ENCODE measurements around the gene BANF2. TPM values are rescaled to one million over a fixed set of nuclear protein-coding genes. Genes with fewer than 3 reads are reported as not detected.
"Not testable (repeated sequence)": the region's sequence is repeated elsewhere in the genome, so short reads cannot be mapped to it uniquely, and the experiment has no call there.

The BANF2 gene
- total RNA-seq, 1 donor from 2014 or later: not detected

DNA sequence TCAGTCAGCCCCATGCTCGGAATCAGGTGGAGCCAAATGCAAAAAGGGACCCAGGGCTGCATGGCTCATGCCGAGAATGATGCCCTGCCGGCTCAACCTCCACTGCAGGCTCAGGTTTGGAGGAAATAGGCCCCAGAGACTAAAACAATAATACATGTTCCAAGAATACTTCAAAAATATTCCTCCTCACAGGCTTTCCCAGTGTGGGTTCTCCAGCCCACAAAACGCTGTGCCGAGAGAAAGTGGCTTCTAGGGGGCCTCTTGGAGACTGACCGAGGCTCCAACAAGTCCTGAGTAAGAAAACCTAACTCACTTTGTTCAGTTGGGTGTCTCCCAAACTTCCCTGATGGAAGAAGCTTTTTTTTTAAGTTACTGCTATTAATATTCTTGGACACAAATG lies 73.9 kb downstream of the BANF2 start:
- DNase-seq (ENCODE audit: low spot score): no peak
- no peaks in the 10 kb centered on the region for H3K27me3 Mint-ChIP-seq (ENCODE audit: low read depth)
- H3K9me3 Mint-ChIP-seq (ENCODE audit: low read depth): no peaks in the 10 kb centered on the region
- no peaks in the 10 kb centered on the region for H3K36me3 Mint-ChIP-seq (ENCODE audit: low read depth)
- no peak overlapping the region for H3K4me3 Mint-ChIP-seq (ENCODE audit: unreplicated experiment)
- H3K27ac Mint-ChIP-seq (ENCODE audit: unreplicated experiment): peak overlapping the region; percentile 55
- H3K4me1 Mint-ChIP-seq (ENCODE audit: low read depth): peaks cover 35% of the 10 kb centered on the region
- TF ChIP-seq, protein P1, sequence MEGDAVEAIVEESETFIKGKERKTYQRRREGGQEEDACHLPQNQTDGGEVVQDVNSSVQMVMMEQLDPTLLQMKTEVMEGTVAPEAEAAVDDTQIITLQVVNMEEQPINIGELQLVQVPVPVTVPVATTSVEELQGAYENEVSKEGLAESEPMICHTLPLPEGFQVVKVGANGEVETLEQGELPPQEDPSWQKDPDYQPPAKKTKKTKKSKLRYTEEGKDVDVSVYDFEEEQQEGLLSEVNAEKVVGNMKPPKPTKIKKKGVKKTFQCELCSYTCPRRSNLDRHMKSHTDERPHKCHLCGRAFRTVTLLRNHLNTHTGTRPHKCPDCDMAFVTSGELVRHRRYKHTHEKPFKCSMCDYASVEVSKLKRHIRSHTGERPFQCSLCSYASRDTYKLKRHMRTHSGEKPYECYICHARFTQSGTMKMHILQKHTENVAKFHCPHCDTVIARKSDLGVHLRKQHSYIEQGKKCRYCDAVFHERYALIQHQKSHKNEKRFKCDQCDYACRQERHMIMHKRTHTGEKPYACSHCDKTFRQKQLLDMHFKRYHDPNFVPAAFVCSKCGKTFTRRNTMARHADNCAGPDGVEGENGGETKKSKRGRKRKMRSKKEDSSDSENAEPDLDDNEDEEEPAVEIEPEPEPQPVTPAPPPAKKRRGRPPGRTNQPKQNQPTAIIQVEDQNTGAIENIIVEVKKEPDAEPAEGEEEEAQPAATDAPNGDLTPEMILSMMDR (IDR thresholded peaks at IDR 0.05): no peak

DNA sequence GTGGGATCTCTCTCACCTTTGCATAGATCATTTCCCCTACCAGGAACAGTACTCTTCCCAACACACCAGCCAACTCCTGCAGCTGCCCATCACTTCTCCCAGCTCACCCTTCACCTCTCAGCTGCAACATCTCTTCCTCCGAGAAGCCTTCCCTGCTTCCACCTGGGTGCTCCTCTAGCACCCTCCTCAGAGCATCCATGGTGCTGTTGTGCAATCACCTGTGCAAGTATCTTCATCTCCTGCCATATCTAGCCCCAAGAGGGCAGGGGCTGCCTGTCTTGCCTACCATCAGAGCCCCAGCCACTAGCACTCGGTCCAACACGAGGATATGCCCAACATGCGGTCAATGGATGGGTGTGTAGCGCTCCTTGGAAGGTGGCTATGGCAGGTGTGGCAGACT lies 75.8 kb downstream of the BANF2 start:
- no peaks in the 10 kb centered on the region for H3K9me3 Mint-ChIP-seq (ENCODE audit: low read depth)
- DNase-seq (ENCODE audit: low spot score): no peak
- TF ChIP-seq, protein P1 (IDR thresholded peaks at IDR 0.05): no peak
- H3K4me3 Mint-ChIP-seq (ENCODE audit: unreplicated experiment): no peak overlapping the region
- no peaks in the 10 kb centered on the region for H3K27me3 Mint-ChIP-seq (ENCODE audit: low read depth)
- no peak overlapping the region for H3K27ac Mint-ChIP-seq (ENCODE audit: unreplicated experiment)
- H3K4me1 Mint-ChIP-seq (ENCODE audit: low read depth): peaks cover 35% of the 10 kb centered on the region
- no peaks in the 10 kb centered on the region for H3K36me3 Mint-ChIP-seq (ENCODE audit: low read depth)

DNA sequence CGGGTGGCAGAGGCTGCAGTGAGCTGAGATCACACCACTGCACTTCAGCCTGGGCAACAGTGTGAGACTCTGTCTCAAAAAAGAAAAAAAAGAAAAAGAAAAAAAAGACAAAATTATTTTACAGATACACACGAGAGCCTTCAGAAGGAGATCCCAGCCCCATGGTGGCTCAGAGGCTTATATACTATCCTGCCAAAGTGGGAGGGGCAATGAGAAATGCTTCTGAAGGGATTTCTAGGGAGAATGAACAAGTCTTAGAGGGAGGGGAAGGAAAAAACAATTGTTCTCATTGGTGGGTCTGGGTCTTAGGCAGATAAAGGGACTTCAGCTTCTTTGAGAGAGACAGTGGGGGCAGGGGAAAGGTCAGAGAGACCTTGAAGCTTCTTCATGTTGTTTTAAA lies 76.8 kb downstream of the BANF2 start:
- Mint-ChIP-seq H3K9me3 (ENCODE audit: low read depth) (no peaks in the 10 kb centered on the region), H3K27me3 (ENCODE audit: low read depth) (no peaks in the 10 kb centered on the region), H3K4me1 (ENCODE audit: low read depth) (peaks cover 28% of the 10 kb centered on the region), H3K27ac (ENCODE audit: unreplicated experiment) (no peak overlapping the region), H3K4me3 (ENCODE audit: unreplicated experiment) (no peak overlapping the region), H3K36me3 (ENCODE audit: low read depth) (no peaks in the 10 kb centered on the region)
- no peak for DNase-seq (ENCODE audit: low spot score)
- TF ChIP-seq, protein P1 (IDR thresholded peaks at IDR 0.05): no peak

DNA sequence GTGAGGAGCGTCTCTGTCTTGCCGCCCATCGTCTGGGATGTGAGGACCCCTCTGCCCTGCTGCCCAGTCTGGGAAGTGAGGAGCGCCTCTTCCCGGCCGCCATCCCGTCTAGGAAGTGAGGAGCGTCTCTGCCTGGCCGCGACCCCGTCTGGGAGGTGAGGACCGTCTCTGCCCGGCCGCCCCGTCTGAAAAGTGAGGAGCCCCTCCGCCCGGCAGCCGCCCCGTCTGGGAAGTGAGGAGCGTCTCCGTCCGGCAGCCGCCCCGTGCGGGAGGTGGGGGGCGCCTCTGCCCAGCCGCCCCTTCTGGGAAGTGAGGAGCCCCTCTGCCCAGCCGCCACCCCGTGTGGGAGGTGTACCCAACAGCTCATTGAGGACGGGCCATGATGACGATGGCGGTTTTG lies 79.2 kb downstream of the BANF2 start:
- not testable (repeated sequence) for DNase-seq (ENCODE audit: low spot score); H3K36me3 Mint-ChIP-seq (ENCODE audit: low read depth); H3K27ac Mint-ChIP-seq (ENCODE audit: unreplicated experiment); H3K4me3 Mint-ChIP-seq (ENCODE audit: unreplicated experiment); H3K27me3 Mint-ChIP-seq (ENCODE audit: low read depth); H3K9me3 Mint-ChIP-seq (ENCODE audit: low read depth)
- H3K4me1 Mint-ChIP-seq (ENCODE audit: low read depth): peaks cover 11% of the 10 kb centered on the region

DNA sequence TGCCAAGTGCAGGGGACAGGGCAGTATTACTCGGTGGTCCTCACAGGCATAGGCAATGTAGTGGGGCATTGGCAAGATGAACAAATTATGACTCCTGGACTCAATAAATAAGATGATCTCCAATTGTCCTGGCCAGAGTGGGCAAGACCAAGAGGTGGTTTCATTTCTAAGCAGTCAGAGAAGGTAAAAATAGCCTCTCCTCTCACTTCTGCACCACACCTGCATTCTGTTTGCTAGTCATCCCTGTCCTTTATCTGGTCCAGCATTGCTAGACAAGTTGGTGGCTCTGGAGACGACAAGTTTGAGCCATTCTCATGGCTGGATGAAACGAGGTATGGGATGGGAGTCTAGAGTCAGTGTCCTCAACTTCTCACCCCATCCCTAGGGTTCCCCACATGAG lies 83.0 kb downstream of the BANF2 start:
- Mint-ChIP-seq H3K27ac (ENCODE audit: unreplicated experiment) (no peak overlapping the region), H3K9me3 (ENCODE audit: low read depth) (no peaks in the 10 kb centered on the region), H3K4me3 (ENCODE audit: unreplicated experiment) (no peak overlapping the region), H3K36me3 (ENCODE audit: low read depth) (no peaks in the 10 kb centered on the region), H3K27me3 (ENCODE audit: low read depth) (no peaks in the 10 kb centered on the region), H3K4me1 (ENCODE audit: low read depth) (peaks cover 41% of the 10 kb centered on the region)
- no peak for DNase-seq (ENCODE audit: low spot score)
- TF ChIP-seq, protein P1 (IDR thresholded peaks at IDR 0.05): no peak

DNA sequence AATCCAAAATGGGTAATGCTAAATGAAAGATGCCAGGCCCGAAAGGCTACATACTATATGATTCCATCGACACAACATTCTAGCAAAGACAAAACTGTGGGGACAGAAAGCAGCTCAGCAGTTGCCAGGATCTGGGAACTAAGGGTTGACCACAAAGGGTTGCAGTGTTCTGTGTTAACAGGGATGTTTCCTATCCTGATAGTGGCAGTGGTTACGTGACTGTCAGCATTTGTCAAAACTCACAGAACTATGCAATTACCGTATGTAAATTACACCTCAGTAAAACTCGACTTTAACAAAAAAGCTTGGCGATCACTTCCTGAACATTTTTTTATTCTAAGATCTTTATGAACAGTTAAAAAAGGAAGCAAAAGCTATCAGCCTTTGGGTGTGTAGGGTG lies 83.9 kb downstream of the BANF2 start:
- Mint-ChIP-seq H3K4me3 (ENCODE audit: unreplicated experiment) (no peak overlapping the region), H3K27me3 (ENCODE audit: low read depth) (no peaks in the 10 kb centered on the region), H3K9me3 (ENCODE audit: low read depth) (no peaks in the 10 kb centered on the region), H3K36me3 (ENCODE audit: low read depth) (no peaks in the 10 kb centered on the region), H3K4me1 (ENCODE audit: low read depth) (peaks cover 44% of the 10 kb centered on the region), H3K27ac (ENCODE audit: unreplicated experiment) (no peak overlapping the region)
- TF ChIP-seq, protein P1 (IDR thresholded peaks at IDR 0.05): no peak
- no peak for DNase-seq (ENCODE audit: low spot score)
